Fibroblast of lung (primary cell): ENCODE data around the gene KCTD5.

ENCODE experiments used
- EZH2 ChIP-seq: IDR thresholded peaks from 2 replicates; pipeline ENCODE4 v1.5.1; 2012; ENCODE audit warnings: low read length, control low read depth, mild to moderate bottlenecking; ENCODE audit errors: missing control alignments
- TF ChIP-seq, protein P1 (sequence below), 2 donors: IDR thresholded peaks in 1 of 2; conservative IDR thresholded peaks in 1 of 2; 1 replicate in 1 of 2; 2 replicates in 1 of 2; pipeline ENCODE4 v1.5.1; 2011 to 2012; ENCODE audit warnings: low read length in 2 of 2, control low read depth in 1 of 2, inconsistent platforms in 1 of 2, low read depth in 1 of 2, mild to moderate bottlenecking in 1 of 2

DNA sequence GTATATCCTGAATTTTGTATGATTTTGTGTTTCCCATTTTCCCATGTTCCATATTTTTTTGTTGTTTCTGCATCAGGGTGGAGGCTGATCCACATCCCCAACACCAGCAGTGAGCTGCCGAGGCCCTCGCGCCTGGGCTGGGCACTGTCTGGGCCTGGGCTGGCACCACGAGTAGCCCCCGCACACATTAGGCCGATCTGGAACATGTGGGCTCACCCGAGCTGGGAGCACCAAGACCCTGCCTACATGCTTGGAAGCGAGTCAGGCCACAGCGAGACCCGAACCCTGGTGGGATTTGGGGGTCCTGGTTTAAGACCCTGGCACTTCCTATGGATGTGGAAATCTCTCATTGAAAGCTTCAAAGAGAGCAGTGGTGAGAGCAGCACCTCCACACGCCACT is 8.5 kb downstream of the KCTD5 start:
- TF ChIP-seq EZH2: no peak
- TF ChIP-seq, protein P1, sequence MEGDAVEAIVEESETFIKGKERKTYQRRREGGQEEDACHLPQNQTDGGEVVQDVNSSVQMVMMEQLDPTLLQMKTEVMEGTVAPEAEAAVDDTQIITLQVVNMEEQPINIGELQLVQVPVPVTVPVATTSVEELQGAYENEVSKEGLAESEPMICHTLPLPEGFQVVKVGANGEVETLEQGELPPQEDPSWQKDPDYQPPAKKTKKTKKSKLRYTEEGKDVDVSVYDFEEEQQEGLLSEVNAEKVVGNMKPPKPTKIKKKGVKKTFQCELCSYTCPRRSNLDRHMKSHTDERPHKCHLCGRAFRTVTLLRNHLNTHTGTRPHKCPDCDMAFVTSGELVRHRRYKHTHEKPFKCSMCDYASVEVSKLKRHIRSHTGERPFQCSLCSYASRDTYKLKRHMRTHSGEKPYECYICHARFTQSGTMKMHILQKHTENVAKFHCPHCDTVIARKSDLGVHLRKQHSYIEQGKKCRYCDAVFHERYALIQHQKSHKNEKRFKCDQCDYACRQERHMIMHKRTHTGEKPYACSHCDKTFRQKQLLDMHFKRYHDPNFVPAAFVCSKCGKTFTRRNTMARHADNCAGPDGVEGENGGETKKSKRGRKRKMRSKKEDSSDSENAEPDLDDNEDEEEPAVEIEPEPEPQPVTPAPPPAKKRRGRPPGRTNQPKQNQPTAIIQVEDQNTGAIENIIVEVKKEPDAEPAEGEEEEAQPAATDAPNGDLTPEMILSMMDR (conservative IDR thresholded peaks at IDR 0.05 in 1 of 2, IDR thresholded peaks at IDR 0.05 in 1 of 2; ENCODE audit: low read depth in 1 of 2, low read length in 2 of 2): no peak
